Stomach smooth muscle (tissue), 2 donors: Measurements from ENCODE around the gene C21orf91.
"Not testable (repeated sequence)": the region's sequence is repeated elsewhere in the genome, so short reads cannot be mapped to it uniquely, and the experiment has no call there.

Experiments used
- H3K27ac ChIP-seq: one replicate; pipeline ENCODE4 v1.7.0; 2013; ENCODE audit warnings: mild to moderate bottlenecking, low read length, inconsistent platforms
- H3K27me3 ChIP-seq, 2 donors: one replicate each; pipeline ENCODE4 v1.7.0; 2013; ENCODE audit warnings: low read length in 2 of 2; ENCODE audit not compliant: insufficient read depth in 2 of 2, control insufficient read depth in 1 of 2
- H3K36me3 ChIP-seq, 2 donors: one replicate each; pipeline ENCODE4 v1.7.0; 2013; ENCODE audit warnings: low read length in 2 of 2; ENCODE audit not compliant: control insufficient read depth in 2 of 2, insufficient read depth in 2 of 2
- H3K4me1 ChIP-seq: one replicate; pipeline ENCODE4 v1.7.0; 2013; ENCODE audit warnings: low read length; ENCODE audit not compliant: control insufficient read depth, insufficient read depth
- H3K4me3 ChIP-seq, 2 donors: one replicate each; pipeline ENCODE4 v1.7.0; 2013; ENCODE audit warnings: low read length in 2 of 2
- H3K9ac ChIP-seq, 2 donors: one replicate each; pipeline ENCODE4 v1.7.0; 2013; ENCODE audit warnings: low read length in 2 of 2, mild to moderate bottlenecking in 1 of 2
- H3K9me3 ChIP-seq, 2 donors: one replicate each; pipeline ENCODE4 v1.7.0; 2013; ENCODE audit warnings: low read length in 2 of 2; ENCODE audit not compliant: control insufficient read depth in 2 of 2
- donor health status: healthy.
- donor health status: Pancreatic carcinoma.

The C21orf91 gene

GRCh38 chr21:17777072-17777765 is 41.9 kb downstream of the C21orf91 start:
- Histone ChIP-seq H3K9me3 (no peaks in the 10 kb centered on the region), H3K4me1 (no peaks in the 10 kb centered on the region), H3K36me3 (no peaks in the 10 kb centered on the region), H3K4me3 (no peak overlapping the region), H3K27ac (no peak overlapping the region), H3K27me3 (no peaks in the 10 kb centered on the region), H3K9ac (no peak overlapping the region)

GRCh38 chr21:17775431-17776126 is 43.6 kb downstream of the C21orf91 start:
- Histone ChIP-seq H3K4me3 (no peak overlapping the region), H3K36me3 (no peaks in the 10 kb centered on the region), H3K9me3 (no peaks in the 10 kb centered on the region), H3K27me3 (no peaks in the 10 kb centered on the region), H3K27ac (no peak overlapping the region), H3K9ac (no peak overlapping the region), H3K4me1 (no peaks in the 10 kb centered on the region)

GRCh38 chr21:17775021-17775420 is 44.1 kb downstream of the C21orf91 start:
- not testable (repeated sequence) for H3K4me3 ChIP-seq, H3K27ac ChIP-seq, H3K36me3 ChIP-seq, H3K9ac ChIP-seq, H3K9me3 ChIP-seq, H3K27me3 ChIP-seq, H3K4me1 ChIP-seq

GRCh38 chr21:17769447-17769845 is 49.7 kb downstream of the C21orf91 start:
- Histone ChIP-seq H3K4me3 (no peak overlapping the region), H3K27ac (no peak overlapping the region), H3K9me3 (no peaks in the 10 kb centered on the region), H3K27me3 (no peaks in the 10 kb centered on the region), H3K4me1 (no peaks in the 10 kb centered on the region), H3K9ac (no peak overlapping the region), H3K36me3 (no peaks in the 10 kb centered on the region)

- Histone ChIP-seq H3K9me3 (no peaks in the 10 kb centered on the region), H3K27me3 (no peaks in the 10 kb centered on the region), H3K27ac (no peak overlapping the region), H3K4me3 (no peak overlapping the region), H3K9ac (no peak overlapping the region), H3K4me1 (no peaks in the 10 kb centered on the region), H3K36me3 (no peaks in the 10 kb centered on the region)
These were observed 50.2 kb downstream of the C21orf91 start for GRCh38 chr21:17768840-17769446.

- Histone ChIP-seq H3K27ac (no peak overlapping the region), H3K9ac (no peak overlapping the region), H3K9me3 (no peaks in the 10 kb centered on the region), H3K27me3 (no peaks in the 10 kb centered on the region), H3K4me1 (no peaks in the 10 kb centered on the region), H3K36me3 (no peaks in the 10 kb centered on the region), H3K4me3 (no peak overlapping the region)
These were observed 53.9 kb downstream of the C21orf91 start for GRCh38 chr21:17765207-17765606.

- Histone ChIP-seq H3K4me1 (no peaks in the 10 kb centered on the region), H3K27ac (no peak overlapping the region), H3K9me3 (no peaks in the 10 kb centered on the region), H3K9ac (no peak overlapping the region), H3K4me3 (no peak overlapping the region), H3K27me3 (no peaks in the 10 kb centered on the region), H3K36me3 (no peaks in the 10 kb centered on the region)
These were observed 55.7 kb downstream of the C21orf91 start for GRCh38 chr21:17763288-17764037.

GRCh38 chr21:17759511-17760178 is 59.5 kb downstream of the C21orf91 start:
- Histone ChIP-seq H3K9ac (no peak overlapping the region), H3K4me3 (no peak overlapping the region), H3K4me1 (no peaks in the 10 kb centered on the region), H3K9me3 (no peaks in the 10 kb centered on the region), H3K27me3 (no peaks in the 10 kb centered on the region), H3K27ac (no peak overlapping the region), H3K36me3 (no peaks in the 10 kb centered on the region)

GRCh38 chr21:17758683-17759082 is 60.5 kb downstream of the C21orf91 start:
- Histone ChIP-seq H3K4me3 (no peak overlapping the region), H3K4me1 (no peaks in the 10 kb centered on the region), H3K27me3 (no peaks in the 10 kb centered on the region), H3K9ac (no peak overlapping the region), H3K36me3 (no peaks in the 10 kb centered on the region), H3K9me3 (no peaks in the 10 kb centered on the region), H3K27ac (no peak overlapping the region)

GRCh38 chr21:17757671-17758070 is 61.5 kb downstream of the C21orf91 start:
- H3K27ac ChIP-seq = no peak overlapping the region
- no peak overlapping the region for H3K9ac ChIP-seq
- H3K36me3 ChIP-seq = no peaks in the 10 kb centered on the region
- H3K4me1 ChIP-seq = no peaks in the 10 kb centered on the region
- H3K4me3 ChIP-seq = no peak overlapping the region
- no peaks in the 10 kb centered on the region for H3K27me3 ChIP-seq
- no peaks in the 10 kb centered on the region for H3K9me3 ChIP-seq
